ENCODE data around the gene BCO2. TPM values are rescaled to one million over a fixed set of nuclear protein-coding genes. Genes with fewer than 3 reads are reported as not detected.

BCO2 gene
- total and polyA plus RNA-seq, 4 donors: 0.70 to 190 (median 78.8) TPM

- TF ChIP-seq EGR1 (IDR thresholded peaks at IDR 0.05; ENCODE audit: low read depth in 2 of 2) (no peak), JUND (IDR thresholded peaks at IDR 0.05) (no peak), SP1 (IDR thresholded peaks at IDR 0.05) (no peak), NR2F2 (IDR thresholded peaks at IDR 0.05) (no peak)
- TF ChIP-seq, protein P1, sequence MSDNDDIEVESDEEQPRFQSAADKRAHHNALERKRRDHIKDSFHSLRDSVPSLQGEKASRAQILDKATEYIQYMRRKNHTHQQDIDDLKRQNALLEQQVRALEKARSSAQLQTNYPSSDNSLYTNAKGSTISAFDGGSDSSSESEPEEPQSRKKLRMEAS (IDR thresholded peaks at IDR 0.05): no peak
Observed at GRCh38 chr11:112255067-112255720, 79.9 kb downstream of the BCO2 start (continued).

DNA sequence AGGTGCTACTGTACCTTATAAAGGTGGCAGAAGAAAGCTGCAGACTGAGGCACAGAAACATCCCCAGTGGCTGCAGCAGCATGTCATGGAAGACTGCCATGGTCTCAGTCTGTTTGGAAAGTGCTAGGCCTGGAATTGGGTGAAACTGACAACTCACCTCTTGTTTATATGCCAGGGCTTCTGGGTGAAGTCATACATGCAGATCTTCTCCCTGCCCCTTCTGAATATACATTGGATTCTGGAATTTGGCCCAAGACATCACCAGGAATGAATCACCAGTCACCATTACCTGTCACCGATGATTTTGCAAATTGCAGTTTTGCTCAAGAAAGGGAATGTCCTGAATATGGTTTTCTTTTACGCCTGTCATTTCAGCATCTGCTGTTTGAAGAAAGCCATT lies 85.2 kb downstream of the BCO2 start, which contains the start of gene PLET1:
PLET1 (minus strand) TSS at position 371 of the 400 bp plus-strand sequence; CDS start at position 100, 271 bp downstream.
- Histone ChIP-seq H3K4me1 (ENCODE audit: control insufficient read depth in 4 of 4, insufficient read depth in 4 of 4, low read length in 3 of 4) (no peaks in the 10 kb centered on the region), H3K36me3 (ENCODE audit: control insufficient read depth in 4 of 4, insufficient read depth in 3 of 4, low read depth in 1 of 4, low read length in 3 of 4) (peaks cover 0 to 2% (median 0%) of the 10 kb centered on the region in 4 donors), H3K27ac (ENCODE audit: low read depth in 1 of 2, low read length in 2 of 2) (no peak within 1 kb of the TSS), H3K4me3 (ENCODE audit: low read depth in 1 of 3, low read length in 3 of 3) (no peak within 1 kb of the TSS), H3K9ac (ENCODE audit: low read depth in 1 of 2, low read length in 2 of 2) (no peak within 1 kb of the TSS), H3K27me3 (ENCODE audit: control insufficient read depth in 4 of 4, insufficient read depth in 4 of 4, low read length in 3 of 4) (no peaks in the 10 kb centered on the region), H3K9me3 (ENCODE audit: control insufficient read depth in 4 of 4, low read length in 3 of 4) (no peaks in the 10 kb centered on the region)
- 97% methylated on average over 2 of the region's 2 CpGs for WGBS
- TF ChIP-seq, protein P2, sequence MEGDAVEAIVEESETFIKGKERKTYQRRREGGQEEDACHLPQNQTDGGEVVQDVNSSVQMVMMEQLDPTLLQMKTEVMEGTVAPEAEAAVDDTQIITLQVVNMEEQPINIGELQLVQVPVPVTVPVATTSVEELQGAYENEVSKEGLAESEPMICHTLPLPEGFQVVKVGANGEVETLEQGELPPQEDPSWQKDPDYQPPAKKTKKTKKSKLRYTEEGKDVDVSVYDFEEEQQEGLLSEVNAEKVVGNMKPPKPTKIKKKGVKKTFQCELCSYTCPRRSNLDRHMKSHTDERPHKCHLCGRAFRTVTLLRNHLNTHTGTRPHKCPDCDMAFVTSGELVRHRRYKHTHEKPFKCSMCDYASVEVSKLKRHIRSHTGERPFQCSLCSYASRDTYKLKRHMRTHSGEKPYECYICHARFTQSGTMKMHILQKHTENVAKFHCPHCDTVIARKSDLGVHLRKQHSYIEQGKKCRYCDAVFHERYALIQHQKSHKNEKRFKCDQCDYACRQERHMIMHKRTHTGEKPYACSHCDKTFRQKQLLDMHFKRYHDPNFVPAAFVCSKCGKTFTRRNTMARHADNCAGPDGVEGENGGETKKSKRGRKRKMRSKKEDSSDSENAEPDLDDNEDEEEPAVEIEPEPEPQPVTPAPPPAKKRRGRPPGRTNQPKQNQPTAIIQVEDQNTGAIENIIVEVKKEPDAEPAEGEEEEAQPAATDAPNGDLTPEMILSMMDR (IDR thresholded peaks at IDR 0.05; ENCODE audit: low read depth, low read length, missing input control): no peak
- TF ChIP-seq NR2F2 (IDR thresholded peaks at IDR 0.05) (no peak), GABPA (IDR thresholded peaks at IDR 0.05 in 1 of 2, conservative IDR thresholded peaks at IDR 0.05 in 1 of 2) (no peak), FOXA1 (IDR thresholded peaks at IDR 0.05) (no peak), JUND (IDR thresholded peaks at IDR 0.05) (no peak), EGR1 (IDR thresholded peaks at IDR 0.05; ENCODE audit: low read depth in 2 of 2) (no peak)
- TF ChIP-seq, protein P3, sequence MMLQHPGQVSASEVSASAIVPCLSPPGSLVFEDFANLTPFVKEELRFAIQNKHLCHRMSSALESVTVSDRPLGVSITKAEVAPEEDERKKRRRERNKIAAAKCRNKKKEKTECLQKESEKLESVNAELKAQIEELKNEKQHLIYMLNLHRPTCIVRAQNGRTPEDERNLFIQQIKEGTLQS (IDR thresholded peaks at IDR 0.05): no peak
- TF ChIP-seq, protein P4, sequence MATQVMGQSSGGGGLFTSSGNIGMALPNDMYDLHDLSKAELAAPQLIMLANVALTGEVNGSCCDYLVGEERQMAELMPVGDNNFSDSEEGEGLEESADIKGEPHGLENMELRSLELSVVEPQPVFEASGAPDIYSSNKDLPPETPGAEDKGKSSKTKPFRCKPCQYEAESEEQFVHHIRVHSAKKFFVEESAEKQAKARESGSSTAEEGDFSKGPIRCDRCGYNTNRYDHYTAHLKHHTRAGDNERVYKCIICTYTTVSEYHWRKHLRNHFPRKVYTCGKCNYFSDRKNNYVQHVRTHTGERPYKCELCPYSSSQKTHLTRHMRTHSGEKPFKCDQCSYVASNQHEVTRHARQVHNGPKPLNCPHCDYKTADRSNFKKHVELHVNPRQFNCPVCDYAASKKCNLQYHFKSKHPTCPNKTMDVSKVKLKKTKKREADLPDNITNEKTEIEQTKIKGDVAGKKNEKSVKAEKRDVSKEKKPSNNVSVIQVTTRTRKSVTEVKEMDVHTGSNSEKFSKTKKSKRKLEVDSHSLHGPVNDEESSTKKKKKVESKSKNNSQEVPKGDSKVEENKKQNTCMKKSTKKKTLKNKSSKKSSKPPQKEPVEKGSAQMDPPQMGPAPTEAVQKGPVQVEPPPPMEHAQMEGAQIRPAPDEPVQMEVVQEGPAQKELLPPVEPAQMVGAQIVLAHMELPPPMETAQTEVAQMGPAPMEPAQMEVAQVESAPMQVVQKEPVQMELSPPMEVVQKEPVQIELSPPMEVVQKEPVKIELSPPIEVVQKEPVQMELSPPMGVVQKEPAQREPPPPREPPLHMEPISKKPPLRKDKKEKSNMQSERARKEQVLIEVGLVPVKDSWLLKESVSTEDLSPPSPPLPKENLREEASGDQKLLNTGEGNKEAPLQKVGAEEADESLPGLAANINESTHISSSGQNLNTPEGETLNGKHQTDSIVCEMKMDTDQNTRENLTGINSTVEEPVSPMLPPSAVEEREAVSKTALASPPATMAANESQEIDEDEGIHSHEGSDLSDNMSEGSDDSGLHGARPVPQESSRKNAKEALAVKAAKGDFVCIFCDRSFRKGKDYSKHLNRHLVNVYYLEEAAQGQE (IDR thresholded peaks at IDR 0.05): no peak
- no peak for DNase-seq (ENCODE audit: low spot score)

DNA sequence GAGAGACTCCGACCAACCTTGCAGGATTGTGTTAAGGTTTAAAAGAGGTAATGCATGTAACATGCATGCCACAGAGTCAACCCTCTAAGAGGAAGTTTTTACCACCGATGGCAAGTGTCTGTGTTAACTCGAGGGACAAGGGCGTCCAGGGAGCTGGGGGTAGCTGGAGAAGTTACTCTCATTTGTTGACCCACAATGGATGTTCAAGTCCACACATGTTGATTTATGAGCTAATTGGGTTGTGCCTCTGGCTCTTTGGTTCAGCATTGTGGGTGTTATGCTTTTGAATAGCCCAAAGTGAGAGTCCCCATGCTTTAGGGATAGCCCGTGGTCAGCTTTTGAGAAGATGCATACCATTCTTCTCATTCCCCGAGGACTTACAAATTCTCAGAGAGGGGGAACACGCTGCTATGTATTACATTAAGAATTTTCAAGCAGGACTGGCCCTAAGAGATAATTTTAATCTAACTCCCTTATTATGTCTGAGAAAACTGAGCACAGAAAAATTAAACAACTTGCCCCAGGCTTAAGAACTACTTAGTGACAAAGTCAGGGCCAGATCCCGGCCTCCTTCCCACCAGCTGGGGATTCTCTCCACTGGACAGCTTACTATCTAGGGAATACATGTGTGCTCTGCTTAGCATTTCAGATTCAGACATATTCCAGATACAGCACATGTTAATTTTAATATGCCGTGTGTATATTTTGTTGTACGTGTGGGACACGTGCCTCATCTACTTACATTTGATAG lies 90.5 kb downstream of the BCO2 start:
- Histone ChIP-seq H3K4me1 (ENCODE audit: control insufficient read depth in 4 of 4, insufficient read depth in 4 of 4, low read length in 3 of 4) (peaks cover 0 to 14% (median 7%) of the 10 kb centered on the region in 4 donors), H3K9ac (ENCODE audit: low read depth in 1 of 2, low read length in 2 of 2) (no peak overlapping the region), H3K27me3 (ENCODE audit: control insufficient read depth in 4 of 4, insufficient read depth in 4 of 4, low read length in 3 of 4) (no peaks in the 10 kb centered on the region), H3K4me3 (ENCODE audit: low read depth in 1 of 3, low read length in 3 of 3) (no peak overlapping the region), H3K36me3 (ENCODE audit: control insufficient read depth in 4 of 4, insufficient read depth in 3 of 4, low read depth in 1 of 4, low read length in 3 of 4) (peaks cover 0 to under 1% (median 0%) of the 10 kb centered on the region in 4 donors), H3K9me3 (ENCODE audit: control insufficient read depth in 4 of 4, low read length in 3 of 4) (no peaks in the 10 kb centered on the region), H3K27ac (ENCODE audit: low read depth in 1 of 2, low read length in 2 of 2) (no peak overlapping the region)
- 78% methylated on average over 11 of the region's 11 CpGs for WGBS
- no peak for DNase-seq (ENCODE audit: low spot score)
- TF ChIP-seq YY1 (IDR thresholded peaks at IDR 0.05) (no peak), RXRA (IDR thresholded peaks at IDR 0.05) (no peak), ZBTB33 (IDR thresholded peaks at IDR 0.05) (no peak), JUND (IDR thresholded peaks at IDR 0.05) (no peak), HNF4A (conservative IDR thresholded peaks at IDR 0.05) (no peak)
- TF ChIP-seq, protein P1 (IDR thresholded peaks at IDR 0.05): no peak
- TF ChIP-seq, protein P4 (IDR thresholded peaks at IDR 0.05): no peak
